Measurements from ENCODE around the gene SLC25A21.
A peak's percentile ranks its signal among the peaks of the same experiment; 100 is the strongest.
"Not testable (repeated sequence)": the region's sequence is repeated elsewhere in the genome, so short reads cannot be mapped to it uniquely, and the experiment has no call there.

Gene SLC25A21

DNA sequence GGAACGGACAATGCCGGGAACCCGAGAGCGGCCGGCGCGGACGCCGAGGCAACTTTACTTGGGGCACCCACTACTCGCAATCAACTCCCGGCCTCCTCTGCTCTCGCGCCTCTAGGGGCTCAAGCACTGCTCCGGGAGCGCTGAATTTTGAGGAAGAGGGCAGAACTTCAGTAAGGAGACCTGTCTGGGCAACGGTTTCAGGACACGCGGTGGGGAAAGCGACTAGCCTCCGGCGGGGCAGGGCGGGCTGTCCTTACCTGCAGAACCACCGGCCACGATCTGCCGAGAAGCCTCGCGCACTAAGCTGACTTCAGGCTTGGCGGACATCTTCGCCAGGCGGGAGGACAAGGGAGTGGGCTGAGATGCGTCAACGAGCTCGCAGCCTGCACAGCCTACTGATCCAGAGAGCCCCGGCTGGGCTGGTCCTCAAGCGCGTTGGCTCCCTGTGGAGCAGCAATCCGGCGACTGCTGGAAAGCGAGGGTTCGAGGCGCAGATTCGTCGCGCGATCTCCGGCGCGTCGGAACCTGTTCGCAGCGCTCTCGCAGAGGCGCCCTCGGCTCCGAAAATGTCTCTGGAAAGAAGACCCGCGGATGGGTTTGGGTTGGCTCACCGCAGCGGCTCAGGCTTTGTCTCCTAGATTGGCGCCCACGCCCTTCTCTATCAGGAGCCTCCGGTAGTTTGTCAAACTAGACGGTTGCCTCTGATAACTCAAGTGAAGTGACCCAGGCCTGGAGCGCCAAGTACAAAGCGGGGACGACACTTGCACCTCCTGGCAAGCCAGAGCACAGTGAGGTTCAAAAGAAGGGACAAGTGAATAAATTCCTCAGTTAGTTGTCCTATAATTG is at the start of gene SLC25A21:
TSS of gene SLC25A21 (minus strand) at position 583 of the 846 bp plus-strand sequence.
- POLR2A ChIA-PET = interaction anchor here (1.0 kb wide), 1 partner anchor 25 kb away, joined by 8 read pairs; the partner anchor contains the start of gene MIPOL1
- DNase-seq (ENCODE audit: low read depth, low spot score) = no peak

GRCh38 chr14:37221073-37221472 is 48.7 kb upstream of the SLC25A21 start:
- no peak for TF ChIP-seq CTCF (IDR thresholded peaks at IDR 0.05; ENCODE audit: insufficient read depth, low read length, missing control alignments)
- ChIA-PET POLR2A (no interaction called here), CTCF (interaction anchor here (1.3 to 3.0 kb wide), 2 partner anchors 10 to 12 kb away, joined by 5 to 25 read pairs; no protein-coding TSS in a partner anchor)
- no peak overlapping the region for H3K4me3 ChIP-seq (ENCODE audit: low read depth, low read length)
- no peak for DNase-seq (ENCODE audit: low read depth, low spot score)

More for the DNA sequence above, at the start of gene SLC25A21:
- CTCF ChIA-PET = interaction anchor here (1.1 to 3.1 kb wide), 2 partner anchors 22 to 46 kb away, joined by 3 to 13 read pairs; no protein-coding TSS in a partner anchor
- peak; percentile 24 for TF ChIP-seq CTCF (IDR thresholded peaks at IDR 0.05; ENCODE audit: insufficient read depth, low read length, missing control alignments)
- H3K4me3 ChIP-seq (ENCODE audit: low read depth, low read length) = peak within 1 kb of the TSS; percentile 88

GRCh38 chr14:37215345-37215744 is 42.9 kb upstream of the SLC25A21 start:
- H3K4me3 ChIP-seq (ENCODE audit: low read depth, low read length) = no peak overlapping the region
- TF ChIP-seq CTCF (IDR thresholded peaks at IDR 0.05; ENCODE audit: insufficient read depth, low read length, missing control alignments) = no peak
- DNase-seq (ENCODE audit: low read depth, low spot score) = no peak
- ChIA-PET POLR2A (no interaction called here), CTCF (interaction anchor here (1.2 to 2.9 kb wide), 3 partner anchors 8 to 16 kb away, joined by 3 to 22 read pairs (median 6); no protein-coding TSS in a partner anchor)

GRCh38 chr14:37213016-37213415 is 40.6 kb upstream of the SLC25A21 start:
- no peak for DNase-seq (ENCODE audit: low read depth, low spot score)
- ChIA-PET CTCF (interaction anchor here (2.8 kb wide), 1 partner anchor 17 kb away, joined by 11 read pairs; no protein-coding TSS in a partner anchor), POLR2A (no interaction called here)
- H3K4me3 ChIP-seq (ENCODE audit: low read depth, low read length) = no peak overlapping the region
- TF ChIP-seq CTCF (IDR thresholded peaks at IDR 0.05; ENCODE audit: insufficient read depth, low read length, missing control alignments) = no peak

- TF ChIP-seq CTCF (IDR thresholded peaks at IDR 0.05; ENCODE audit: insufficient read depth, low read length, missing control alignments) = no peak
- DNase-seq (ENCODE audit: low read depth, low spot score) = no peak
- H3K4me3 ChIP-seq (ENCODE audit: low read depth, low read length) = no peak overlapping the region
- ChIA-PET CTCF (no interaction called here), POLR2A (interaction anchor here (1.7 kb wide), 1 partner anchor 13 kb away, joined by 3 read pairs; the partner anchor contains the start of gene MIPOL1)
These were observed 38.0 kb upstream of the SLC25A21 start for GRCh38 chr14:37210448-37210847.

DNA sequence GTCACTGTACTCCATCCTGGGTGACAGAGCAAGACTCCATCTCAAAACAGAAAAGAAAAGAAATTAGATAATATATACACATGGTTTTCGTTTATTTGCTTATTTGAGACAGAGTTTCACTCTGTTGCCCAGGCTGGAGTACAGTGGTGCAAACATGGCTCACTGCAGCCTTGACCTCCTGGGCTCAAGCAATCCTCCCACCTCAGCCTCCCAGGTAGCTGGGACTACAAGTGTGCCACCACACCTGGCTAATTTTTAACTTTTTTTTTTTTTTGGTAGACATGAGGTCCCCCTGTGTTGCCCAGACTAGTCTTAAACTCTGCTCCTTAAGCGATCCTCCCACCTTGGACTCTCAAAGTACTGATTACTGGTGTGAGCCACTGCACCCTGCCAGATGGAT is 37.2 kb upstream of the SLC25A21 start:
- DNase-seq (ENCODE audit: low read depth, low spot score); H3K4me3 ChIP-seq (ENCODE audit: low read depth, low read length); POLR2A ChIA-PET: not testable (repeated sequence)
- CTCF ChIA-PET = interaction anchor here (1.3 kb wide), 1 partner anchor 21 kb away, joined by 3 read pairs; no protein-coding TSS in a partner anchor

DNA sequence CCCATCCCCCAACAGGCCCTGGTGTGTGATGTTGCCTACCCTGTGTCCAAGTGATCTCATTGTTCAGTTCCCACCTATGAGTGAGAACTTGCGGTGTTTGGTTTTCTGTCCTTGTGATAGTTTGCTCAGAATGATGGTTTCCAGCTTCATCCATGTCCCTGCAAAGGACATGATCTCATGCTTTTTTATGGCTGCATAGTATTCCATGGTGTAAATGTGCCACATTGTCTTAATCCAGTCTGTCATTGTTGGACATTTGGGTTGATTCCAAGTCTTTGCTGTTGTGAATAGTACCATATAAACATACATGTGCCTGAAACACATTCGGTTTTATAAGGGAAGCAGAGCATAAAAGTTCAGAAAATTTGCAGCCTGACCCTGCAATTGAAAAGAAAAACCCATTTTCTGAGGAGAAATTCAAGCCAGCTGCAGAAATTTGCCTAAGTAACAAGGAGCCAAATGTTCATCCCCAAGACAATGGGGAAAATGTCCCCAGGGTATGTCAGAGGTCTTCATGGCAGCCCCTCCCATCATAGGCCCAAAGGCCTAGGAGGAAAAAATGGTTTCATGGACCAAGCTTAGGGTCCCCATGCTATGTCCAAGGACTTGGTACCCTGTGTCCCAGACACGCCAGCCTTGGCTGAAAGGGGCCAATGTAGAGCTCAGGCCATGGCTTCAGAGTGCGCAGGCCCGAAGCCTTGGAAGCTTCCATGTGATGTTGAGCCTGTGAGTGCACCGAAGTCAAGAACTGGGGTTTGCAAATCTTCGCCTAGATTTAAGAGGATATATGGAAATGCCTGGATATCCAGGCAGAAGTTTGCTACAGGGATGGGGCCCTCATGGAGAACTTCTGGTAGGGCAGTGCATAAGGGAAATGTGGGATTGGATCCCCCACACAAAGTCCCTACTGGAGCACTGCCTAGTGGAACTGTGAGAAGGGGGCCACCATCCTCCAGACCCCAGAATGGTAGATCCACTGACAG is 33.5 kb upstream of the SLC25A21 start:
- DNase-seq (ENCODE audit: low read depth, low spot score); POLR2A ChIA-PET; H3K4me3 ChIP-seq (ENCODE audit: low read depth, low read length): not testable (repeated sequence)
- CTCF ChIA-PET = interaction anchor here (3.3 kb wide), 1 partner anchor 26 kb away, joined by 15 read pairs; no protein-coding TSS in a partner anchor
